H1 (cell line): Measurements from ENCODE around the gene PTPN3. TPM values are rescaled to one million over a fixed set of nuclear protein-coding genes. Genes with fewer than 3 reads are reported as not detected.

Experiments
- CTCF ChIA-PET: fragments of 300-600 bp; sonication (Branson Sonifier 250); formaldehyde crosslinking; loops from one replicate; lab custom pipeline; 2021; ENCODE audit not compliant: partially characterized antibody; lab: Charles Lee
- POLR2A ChIA-PET: fragments of 300-600 bp; sonication (Branson Sonifier 250); formaldehyde crosslinking; loops from one replicate; lab custom pipeline; 2021; ENCODE audit warnings: inconsistent platforms; ENCODE audit not compliant: partially characterized antibody; lab: Charles Lee
- DNase-seq, 2 experiments: peaks; one replicate each; pipeline versions ENCODE4 v3.0.0 to v3.0.0-alpha.2; 2010 to 2022; ENCODE audit warnings: low spot score in 2 of 2, low read depth in 1 of 2, mixed read lengths in 1 of 2
- FAIRE-seq: peaks from 2 replicates; lab custom pipeline; 2011; peaks lifted over from hg19 to GRCh38; lab: Jason Lieb, UNC
- H2AFZ ChIP-seq: 2 replicates; pipeline ENCODE4 v1.8.1; 2012; ENCODE audit warnings: low read length, inconsistent platforms
- H2AK5ac ChIP-seq: 2 replicates; pipeline ENCODE4 v1.6.1; 2013; ENCODE audit warnings: low read depth, low read length
- H2BK120ac ChIP-seq: replicated peaks from 2 replicates; pipeline ENCODE3; 2013; ENCODE audit warnings: low read depth, low read length, inconsistent platforms
- H2BK12ac ChIP-seq: 2 replicates; pipeline ENCODE4 v1.6.1; 2013; ENCODE audit warnings: low read depth, low read length
- H2BK15ac ChIP-seq: 2 replicates; pipeline ENCODE4 v1.6.1; 2013; ENCODE audit warnings: low read length
- H2BK20ac ChIP-seq: 2 replicates; pipeline ENCODE4 v1.6.1; 2013; ENCODE audit warnings: low read length
- H2BK5ac ChIP-seq: 2 replicates; pipeline ENCODE4 v1.6.1; 2013; ENCODE audit warnings: low read depth, low read length
- H3K14ac ChIP-seq: 2 replicates; pipeline ENCODE4 v1.6.1; 2013; ENCODE audit warnings: inconsistent platforms; ENCODE audit not compliant: insufficient read length
- H3K18ac ChIP-seq: 2 replicates; pipeline ENCODE4 v1.6.1; 2013; ENCODE audit warnings: low read length; ENCODE audit errors: extremely low read depth
- H3K23ac ChIP-seq: 2 replicates; pipeline ENCODE4 v1.6.1; 2013; ENCODE audit warnings: inconsistent platforms; ENCODE audit not compliant: insufficient read length
- H3K23me2 ChIP-seq: 2 replicates; pipeline ENCODE4 v1.6.1; 2013; ENCODE audit warnings: low read depth, low read length
- H3K27ac ChIP-seq: 2 replicates; pipeline ENCODE4 v1.6.1; 2011; ENCODE audit warnings: low read depth, low read length, inconsistent platforms
- H3K27me3 ChIP-seq, 4 experiments: replicated peaks in 1 of 4; 1 replicate in 1 of 4; 2 replicates in 3 of 4; pipeline versions ENCODE4 v1.6.1 to v1.8.1; 2011 to 2013; ENCODE audit warnings: low read length in 3 of 4, mild to moderate bottlenecking in 3 of 4, inconsistent platforms in 2 of 4, mixed read lengths in 2 of 4, moderate library complexity in 1 of 4; ENCODE audit not compliant: control insufficient read depth in 3 of 4, insufficient read depth in 3 of 4; ENCODE audit errors: extremely low read depth in 1 of 4
- H3K36me3 ChIP-seq, 4 experiments: 2 replicates each; pipeline versions ENCODE4 v1.6.1 to v1.8.1; 2011 to 2013; ENCODE audit warnings: mild to moderate bottlenecking in 4 of 4, low read length in 3 of 4, moderate library complexity in 2 of 4, control low read depth in 1 of 4, inconsistent platforms in 1 of 4; ENCODE audit not compliant: insufficient read depth in 4 of 4, control insufficient read depth in 2 of 4
- H3K4ac ChIP-seq: replicated peaks from 2 replicates; pipeline ENCODE3; 2013; ENCODE audit warnings: low read length, low read depth, mixed read lengths, inconsistent platforms; ENCODE audit not compliant: insufficient read length
- H3K4me1 ChIP-seq, 4 experiments: replicated peaks in 1 of 4; 1 replicate in 1 of 4; 2 replicates in 3 of 4; pipeline versions ENCODE4 v1.6.1 to v1.8.1; 2011 to 2013; ENCODE audit warnings: low read length in 3 of 4, inconsistent platforms in 2 of 4, mixed read lengths in 1 of 4; ENCODE audit not compliant: insufficient read depth in 4 of 4, control insufficient read depth in 3 of 4
- H3K4me2 ChIP-seq, 2 experiments: 2 replicates each; pipeline versions ENCODE4 v1.6.1 to v1.8.1; 2011 to 2013; ENCODE audit warnings: low read depth in 2 of 2, low read length in 2 of 2, control low read depth in 1 of 2, inconsistent platforms in 1 of 2, mild to moderate bottlenecking in 1 of 2; ENCODE audit not compliant: insufficient read depth in 1 of 2
- H3K4me3 ChIP-seq, 4 experiments: fragments of 200-600, 300-600 bp in 1 of 4; sonication (generic), shearing (Covaris generic), sonication (Bioruptor Twin) in 1 of 4; 2 replicates each; pipeline versions ENCODE4 v1.5.1 to v1.8.1; 2011 to 2016; ENCODE audit warnings: low read length in 4 of 4, low read depth in 3 of 4, control low read depth in 2 of 4, inconsistent platforms in 2 of 4, mild to moderate bottlenecking in 2 of 4, mixed read lengths in 1 of 4, moderate library complexity in 1 of 4; ENCODE audit not compliant: insufficient read depth in 2 of 4; ENCODE audit errors: extremely low read depth in 1 of 4
- H3K56ac ChIP-seq: replicated peaks from 2 replicates; pipeline ENCODE3; 2013; ENCODE audit warnings: low read depth, mild to moderate bottlenecking, mixed read lengths, low read length, inconsistent platforms; ENCODE audit not compliant: insufficient read length
- H3K79me1 ChIP-seq: 2 replicates; pipeline ENCODE4 v1.6.1; 2013; ENCODE audit warnings: low read depth, low read length, control low read depth
- H3K79me2 ChIP-seq, 2 experiments: 2 replicates each; pipeline versions ENCODE4 v1.6.1 to v1.8.1; 2012 to 2013; ENCODE audit warnings: low read length in 2 of 2, mild to moderate bottlenecking in 2 of 2, inconsistent platforms in 1 of 2; ENCODE audit not compliant: insufficient read depth in 2 of 2, control insufficient read depth in 1 of 2
- H3K9ac ChIP-seq, 4 experiments: replicated peaks in 1 of 4; 1 replicate in 1 of 4; 2 replicates in 3 of 4; pipeline versions ENCODE4 v1.6.1 to v1.8.1; 2011 to 2013; ENCODE audit warnings: low read depth in 3 of 4, low read length in 3 of 4, control low read depth in 2 of 4, mild to moderate bottlenecking in 2 of 4, moderate library complexity in 2 of 4, inconsistent platforms in 1 of 4; ENCODE audit errors: extremely low read depth in 1 of 4
- H3K9me3 ChIP-seq, 2 experiments: 2 replicates each; pipeline versions ENCODE4 v1.6.1 to v1.8.1; 2012 to 2013; ENCODE audit warnings: mild to moderate bottlenecking in 2 of 2, moderate library complexity in 2 of 2, control low read depth in 1 of 2, inconsistent platforms in 1 of 2, low read depth in 1 of 2, low read length in 1 of 2, mixed read lengths in 1 of 2; ENCODE audit not compliant: insufficient read depth in 2 of 2
- H4K20me1 ChIP-seq, 2 experiments: replicated peaks in 1 of 2; 2 replicates each; pipeline versions ENCODE3 to v1.8.1; 2011 to 2013; ENCODE audit warnings: inconsistent platforms in 2 of 2, low read length in 2 of 2, mild to moderate bottlenecking in 1 of 2; ENCODE audit not compliant: insufficient read depth in 2 of 2, control insufficient read depth in 1 of 2
- H4K5ac ChIP-seq: 2 replicates; pipeline ENCODE4 v1.6.1; 2013; ENCODE audit warnings: low read length, low read depth, mixed read lengths, inconsistent platforms; ENCODE audit not compliant: insufficient read length
- H4K8ac ChIP-seq: 2 replicates; pipeline ENCODE4 v1.8.0; 2013; ENCODE audit warnings: mild to moderate bottlenecking, moderate library complexity, low read length, inconsistent platforms; ENCODE audit not compliant: insufficient read depth; ENCODE audit errors: extremely low read depth
- H4K91ac ChIP-seq: replicated peaks from 2 replicates; pipeline ENCODE3; 2013; ENCODE audit warnings: low read length, mixed read lengths, inconsistent platforms; ENCODE audit not compliant: insufficient read length
- ASH2L ChIP-seq: fragments of 200-600, 300-600 bp; sonication (generic); IDR thresholded peaks from one replicate; pipeline ENCODE4 v1.7.1; 2017; ENCODE audit warnings: low read length
- BCL11A ChIP-seq, 2 experiments: IDR thresholded peaks; one replicate each; pipeline ENCODE4 v1.6.1; 2011; ENCODE audit warnings: low read depth in 2 of 2, low read length in 2 of 2, mild to moderate bottlenecking in 2 of 2
- BRCA1 ChIP-seq: IDR thresholded peaks from 2 replicates; pipeline ENCODE4 v1.6.1; 2012; ENCODE audit warnings: low read depth, low read length, improper control_type of control experiment
- CHD1 ChIP-seq: IDR thresholded peaks from 2 replicates; pipeline ENCODE4 v1.6.1; 2012; ENCODE audit warnings: low read depth, low read length, improper control_type of control experiment
- CTBP2 ChIP-seq: IDR thresholded peaks from 2 replicates; pipeline ENCODE4 v1.7.0; 2011; ENCODE audit warnings: borderline replicate concordance, mild to moderate bottlenecking, moderate library complexity, mixed read lengths, low read length; ENCODE audit not compliant: insufficient read depth, insufficient read length
- FOSL1 ChIP-seq: IDR thresholded peaks from 2 replicates; pipeline ENCODE4 v1.6.1; 2011; ENCODE audit warnings: mild to moderate bottlenecking, low read depth, low read length, moderate library complexity; ENCODE audit not compliant: insufficient read depth
- NANOG ChIP-seq: IDR thresholded peaks from 2 replicates; pipeline ENCODE4 v1.6.1; 2011; ENCODE audit warnings: low read length, low read depth, mild to moderate bottlenecking, inconsistent platforms; ENCODE audit not compliant: insufficient read depth, poor library complexity, severe bottlenecking
- RBBP5 ChIP-seq: IDR thresholded peaks from 2 replicates; pipeline ENCODE4 v1.7.1; 2012; ENCODE audit warnings: low read depth, mild to moderate bottlenecking, inconsistent platforms, low read length, moderate library complexity, borderline replicate concordance
- RFX5 ChIP-seq: IDR thresholded peaks from 2 replicates; pipeline ENCODE4 v1.6.1; 2011; ENCODE audit warnings: low read depth, low read length, improper control_type of control experiment, borderline replicate concordance
- SIX5 ChIP-seq: IDR thresholded peaks from 2 replicates; pipeline ENCODE4 v1.6.1; 2011; ENCODE audit warnings: mild to moderate bottlenecking, low read depth, low read length
- SP2 ChIP-seq: IDR thresholded peaks from 2 replicates; pipeline ENCODE4 v1.6.1; 2012; ENCODE audit warnings: mild to moderate bottlenecking, low read length, inconsistent platforms
- SUZ12 ChIP-seq: fragments of 200-600 bp; sonication (generic); IDR thresholded peaks from 2 replicates; pipeline ENCODE4 v1.6.1; 2012; ENCODE audit warnings: mild to moderate bottlenecking, inconsistent platforms, low read length, moderate library complexity, mixed read lengths
- TEAD4 ChIP-seq: IDR thresholded peaks from 2 replicates; pipeline ENCODE4 v1.6.1; 2012; ENCODE audit warnings: low read depth, low read length, inconsistent platforms, mixed read lengths
- ZNF274 ChIP-seq: IDR thresholded peaks from 2 replicates; pipeline ENCODE4 v1.7.0; 2012; ENCODE audit warnings: low read length, borderline replicate concordance; ENCODE audit errors: extremely low read depth
- WGBS, 2 experiments: shearing (Covaris generic) in 1 of 2; methylation state at CpG; one replicate each; pipeline versions ENCODE4 v1.1.6 to v1.1.7; 2013 to 2015; ENCODE audit warnings: low lambda C conversion rate in 2 of 2, mixed read lengths in 2 of 2, inconsistent platforms in 1 of 2, low coverage in 1 of 2, missing lambda C conversion rate in 1 of 2; ENCODE audit not compliant: insufficient replicate concordance in 2 of 2, insufficient coverage in 1 of 2, insufficient read length in 1 of 2; ENCODE audit errors: extremely low coverage in 1 of 2, missing lambda C conversion rate in 1 of 2; 5-methylcytosine and 5-hydroxymethylcytosine counted together
- polyA plus RNA-seq, 7 experiments: library from polyadenylated mRNA; depleted of rRNA in 3 of 7; stranded (reverse) in 5 of 7; unstranded in 2 of 7; fragments of >200 nt in 5 of 7; fragments of 200-250 nt in 2 of 7; gene quantifications; 1 replicate in 5 of 7; 2 replicates in 1 of 7; 4 replicates in 1 of 7; pipeline versions ENCODE4 v1.2.1 to v1.2.3, GENCODE V29; 2011 to 2013; ENCODE audit warnings: missing spikeins in 2 of 7, mixed read lengths in 2 of 7
- total RNA-seq: library from RNA; stranded (reverse); fragmentation: NEBNext Ultra II Directional; extraction: Animal tissue kit (Norgen Biotek cat#: 25700); gene quantifications from 2 replicates; pipeline ENCODE4 v1.2.1, GENCODE V29; 2021
- TF ChIP-seq, protein P1 (sequence below): IDR thresholded peaks from 2 replicates; pipeline ENCODE4 v1.6.1; 2011; ENCODE audit warnings: low read depth, mild to moderate bottlenecking, low read length; ENCODE audit not compliant: insufficient read depth

PTPN3 gene
- total and polyA plus RNA-seq, 2 of the 8 experiments (the other 6 are each of a cell fraction or from before 2014, with no cell fraction given), result 2.9 to 3.7 TPM

DNA sequence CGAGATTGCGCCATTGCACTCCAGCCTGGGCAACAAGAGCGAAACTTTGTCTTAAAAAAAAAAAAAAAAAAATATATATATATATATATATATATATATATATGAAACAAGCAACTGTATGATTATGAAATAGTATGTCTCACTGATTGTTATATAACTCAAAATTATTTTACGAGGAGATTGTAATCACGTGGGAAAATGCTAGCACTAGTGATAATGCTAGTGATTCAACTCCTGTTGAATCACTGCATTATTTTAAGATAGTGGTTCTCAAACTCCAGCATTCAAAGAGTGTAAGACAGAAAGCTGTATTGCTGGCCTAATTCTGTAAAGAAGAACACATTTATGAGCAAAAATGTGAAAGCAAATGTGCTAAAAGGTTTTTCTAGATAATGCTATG is 12.4 kb upstream of the PTPN3 start:
- Histone ChIP-seq H3K27ac (no peak overlapping the region), H3K4me3 (no peak overlapping the region), H3K14ac (no peak overlapping the region), H3K23ac (no peak overlapping the region), H3K23me2 (no peaks in the 10 kb centered on the region), H3K4me1 (no peaks in the 10 kb centered on the region), H3K27me3 (no peaks in the 10 kb centered on the region), H4K8ac (no peak overlapping the region), H2AK5ac (no peak overlapping the region), H2BK120ac (no peak overlapping the region), H4K5ac (no peak overlapping the region), H3K18ac (no peak overlapping the region), H2BK15ac (no peak overlapping the region), H3K79me1 (no peaks in the 10 kb centered on the region), H2BK12ac (no peak overlapping the region), H3K4me2 (no peak overlapping the region), H4K91ac (no peak overlapping the region), H3K9me3 (no peaks in the 10 kb centered on the region), H2AFZ (no peak overlapping the region), H3K4ac (no peak overlapping the region), H4K20me1 (no peaks in the 10 kb centered on the region), H3K9ac (no peak overlapping the region), H2BK20ac (no peak overlapping the region), H2BK5ac (no peak overlapping the region), H3K36me3 (no peaks in the 10 kb centered on the region), H3K79me2 (no peaks in the 10 kb centered on the region), H3K56ac (no peak overlapping the region)
- ChIA-PET CTCF (interaction anchor here (0.7 to 1.4 kb wide), 4 partner anchors 9 to 100 kb away, joined by 3 to 4 read pairs (median 3); no protein-coding TSS in a partner anchor), POLR2A (no interaction called here)
- no peak for DNase-seq
- no peak for FAIRE-seq
- 94% methylated on average over 5 of the region's 5 CpGs; no CpG with 5 or more reads in 1 of the 2 experiments for WGBS, 2 experiments
- no peak for TF ChIP-seq FOSL1
- TF ChIP-seq SIX5, result no peak
- TF ChIP-seq SP2, result no peak
- TF ChIP-seq NANOG, result no peak
- no peak for TF ChIP-seq ZNF274
- no peak for TF ChIP-seq BCL11A (IDR thresholded peaks at IDR 0.05; ENCODE audit: low read depth in 2 of 2, low read length in 2 of 2)
- no peak for TF ChIP-seq ASH2L
- no peak for TF ChIP-seq BRCA1
- no peak for TF ChIP-seq RBBP5
- TF ChIP-seq, protein P1, sequence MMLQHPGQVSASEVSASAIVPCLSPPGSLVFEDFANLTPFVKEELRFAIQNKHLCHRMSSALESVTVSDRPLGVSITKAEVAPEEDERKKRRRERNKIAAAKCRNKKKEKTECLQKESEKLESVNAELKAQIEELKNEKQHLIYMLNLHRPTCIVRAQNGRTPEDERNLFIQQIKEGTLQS, result no peak
- TF ChIP-seq RFX5, result no peak
- no peak for TF ChIP-seq TEAD4
- TF ChIP-seq CHD1, result no peak
- no peak for TF ChIP-seq SUZ12
- TF ChIP-seq CTBP2, result no peak
